ENCODE results near the gene HNRNPH1.

The HNRNPH1 gene

GRCh38 chr5:179601871-179602625 is 21.4 kb downstream of the HNRNPH1 start:
- no peak for DNase-seq

- no peak for DNase-seq
These were observed 23.5 kb downstream of the HNRNPH1 start for GRCh38 chr5:179599973-179600372.

- DNase-seq, result no peak
These were observed 23.9 kb downstream of the HNRNPH1 start for GRCh38 chr5:179599566-179599965.

GRCh38 chr5:179599100-179599499 is 24.4 kb downstream of the HNRNPH1 start:
- DNase-seq, result no peak

- peak; percentile 71 to 83 for DNase-seq
These were observed 27.1 kb downstream of the HNRNPH1 start for GRCh38 chr5:179596421-179596820.

GRCh38 chr5:179595916-179596315 is 27.6 kb downstream of the HNRNPH1 start:
- DNase-seq, result no peak

GRCh38 chr5:179588166-179588565 is 35.3 kb downstream of the HNRNPH1 start:
- DNase-seq, result no peak

- no peak for DNase-seq
These were observed 37.5 kb downstream of the HNRNPH1 start for GRCh38 chr5:179585941-179586401.

GRCh38 chr5:179577286-179577960 is 46.0 kb downstream of the HNRNPH1 start:
- DNase-seq, result no peak

GRCh38 chr5:179572386-179572785 is 51.1 kb downstream of the HNRNPH1 start:
- no peak for DNase-seq

GRCh38 chr5:179568721-179569120 is 54.8 kb downstream of the HNRNPH1 start:
- no peak for DNase-seq

- DNase-seq, result no peak
These were observed 58.9 kb downstream of the HNRNPH1 start for GRCh38 chr5:179564526-179564925.
